Ascending aorta (tissue), 2 donors: Measurements from ENCODE around the gene CYBB. TPM values are rescaled to one million over a fixed set of nuclear protein-coding genes. Genes with fewer than 3 reads are reported as not detected.

Experiments used
- DNase-seq, 2 donors: peaks; one replicate each; pipeline ENCODE4 v3.0.0-alpha.2; 2019; ENCODE audit warnings: low spot score in 2 of 2
- H3K27ac ChIP-seq, 2 donors: fragments of 200-600 bp; sonication (generic); one replicate each; pipeline ENCODE4 v1.5.1; 2016 to 2017; ENCODE audit warnings: mild to moderate bottlenecking in 1 of 2
- H3K27me3 ChIP-seq: fragments of 200-600 bp; sonication (generic); one replicate; pipeline ENCODE4 v1.5.1; 2017
- H3K36me3 ChIP-seq, 2 donors: fragments of 200-600 bp; sonication (generic); one replicate each; pipeline ENCODE4 v1.5.1; 2016
- H3K4me1 ChIP-seq, 2 donors: fragments of 200-600 bp; sonication (generic); one replicate each; pipeline ENCODE4 v1.5.1; 2016 to 2017; ENCODE audit warnings: mild to moderate bottlenecking in 1 of 2
- H3K4me3 ChIP-seq, 2 donors: fragments of 200-600 bp; sonication (generic); one replicate each; pipeline ENCODE4 v1.5.1; 2016 to 2017; ENCODE audit warnings: mild to moderate bottlenecking in 1 of 2
- H3K9me3 ChIP-seq, 2 donors: fragments of 200-600 bp; sonication (generic); one replicate each; pipeline ENCODE4 v1.5.1; 2016
- intact Hi-C: fragments of 100-400 bp; cut with DNase I; formaldehyde crosslinking; loops from one replicate; pipeline ENCODE4 v1.15.1; 2023
- total RNA-seq: library from RNA; depleted of rRNA; stranded (reverse); fragments of >200 nt; gene quantifications from one replicate; pipeline ENCODE4 v1.1.0, GENCODE V29; 2016
- TF ChIP-seq, protein P1 (sequence below), 3 experiments: fragments of 200-600 bp in 2 of 3; fragments of 450-650 bp in 1 of 3; sonication (generic) in 2 of 3; IDR thresholded peaks; one replicate each; pipeline ENCODE4 v1.5.1; 2016 to 2019; ENCODE audit warnings: antibody characterized with exemption in 3 of 3, mild to moderate bottlenecking in 1 of 3, moderate library complexity in 1 of 3

CYBB gene
- total RNA-seq, 1 donor from 2014 or later: 19.7 TPM

DNA sequence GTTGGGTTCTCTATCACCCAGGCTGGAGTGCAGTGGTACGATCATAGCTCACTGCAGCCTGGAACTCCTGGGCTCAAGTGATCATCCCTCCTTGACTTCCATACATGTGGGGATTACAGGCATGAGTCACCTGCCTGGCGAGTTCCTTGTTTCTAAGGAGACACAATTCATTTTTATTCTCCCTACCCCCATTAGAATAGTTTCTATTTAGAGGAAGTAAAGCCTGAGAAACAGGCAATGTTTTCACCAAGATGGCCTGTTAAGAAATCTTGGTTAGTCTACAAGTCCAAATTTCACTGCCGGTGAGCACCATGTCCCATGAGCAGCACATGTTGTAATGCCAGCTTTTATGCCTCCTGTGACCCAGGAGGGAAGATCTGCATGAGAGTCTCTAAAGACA lies 5.7 kb downstream of the CYBB start:
- Histone ChIP-seq H3K27me3 (no peaks in the 10 kb centered on the region), H3K27ac (no peak overlapping the region)
- intact Hi-C loops: no loop called here

DNA sequence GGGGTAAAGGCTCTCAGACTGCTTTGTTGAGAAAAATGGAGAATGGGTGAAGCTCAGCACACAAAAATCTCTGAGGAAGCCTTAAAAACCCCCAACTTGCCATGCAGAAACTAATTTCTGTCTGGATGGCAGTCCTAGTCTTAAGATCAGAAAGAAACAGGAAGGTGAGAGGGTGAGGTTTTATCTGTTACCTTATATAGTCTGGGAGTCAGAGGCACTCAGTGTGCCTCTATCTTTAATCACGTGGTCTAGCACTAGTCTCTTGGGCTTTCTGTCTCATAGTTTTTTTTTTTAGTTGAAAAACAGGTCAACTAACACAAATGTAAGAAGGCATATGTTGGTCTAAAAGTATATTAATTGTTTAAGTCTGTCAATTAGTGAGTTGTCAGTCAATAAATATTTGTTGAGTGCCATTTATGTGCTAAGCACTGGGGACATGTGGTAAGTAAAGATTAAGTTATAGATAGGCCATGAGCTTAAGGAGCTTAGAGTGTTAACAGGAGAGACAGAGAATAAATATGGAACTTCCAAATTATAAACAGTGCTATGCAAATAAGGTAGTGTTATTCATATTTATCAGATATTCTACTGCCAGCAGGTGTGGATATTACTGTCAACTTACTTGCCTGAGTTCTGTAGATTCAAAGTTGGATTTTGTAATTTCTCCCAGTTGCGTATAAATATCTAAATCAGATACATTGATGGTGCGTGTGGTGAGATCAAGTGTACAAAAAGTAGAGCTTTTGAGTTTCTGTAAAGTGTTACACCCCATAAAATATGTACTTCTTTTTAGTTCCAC lies 7.0 kb downstream of the CYBB start:
- no peaks in the 10 kb centered on the region for H3K4me1 ChIP-seq
- H3K27me3 ChIP-seq: no peaks in the 10 kb centered on the region
- TF ChIP-seq, protein P1, sequence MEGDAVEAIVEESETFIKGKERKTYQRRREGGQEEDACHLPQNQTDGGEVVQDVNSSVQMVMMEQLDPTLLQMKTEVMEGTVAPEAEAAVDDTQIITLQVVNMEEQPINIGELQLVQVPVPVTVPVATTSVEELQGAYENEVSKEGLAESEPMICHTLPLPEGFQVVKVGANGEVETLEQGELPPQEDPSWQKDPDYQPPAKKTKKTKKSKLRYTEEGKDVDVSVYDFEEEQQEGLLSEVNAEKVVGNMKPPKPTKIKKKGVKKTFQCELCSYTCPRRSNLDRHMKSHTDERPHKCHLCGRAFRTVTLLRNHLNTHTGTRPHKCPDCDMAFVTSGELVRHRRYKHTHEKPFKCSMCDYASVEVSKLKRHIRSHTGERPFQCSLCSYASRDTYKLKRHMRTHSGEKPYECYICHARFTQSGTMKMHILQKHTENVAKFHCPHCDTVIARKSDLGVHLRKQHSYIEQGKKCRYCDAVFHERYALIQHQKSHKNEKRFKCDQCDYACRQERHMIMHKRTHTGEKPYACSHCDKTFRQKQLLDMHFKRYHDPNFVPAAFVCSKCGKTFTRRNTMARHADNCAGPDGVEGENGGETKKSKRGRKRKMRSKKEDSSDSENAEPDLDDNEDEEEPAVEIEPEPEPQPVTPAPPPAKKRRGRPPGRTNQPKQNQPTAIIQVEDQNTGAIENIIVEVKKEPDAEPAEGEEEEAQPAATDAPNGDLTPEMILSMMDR (IDR thresholded peaks at IDR 0.05): no peak
- H3K4me3 ChIP-seq: no peak overlapping the region
- H3K27ac ChIP-seq: no peak overlapping the region
- no peak for DNase-seq
- no peaks in the 10 kb centered on the region for H3K36me3 ChIP-seq
- intact Hi-C loops: no loop called here
- no peaks in the 10 kb centered on the region for H3K9me3 ChIP-seq

More for the DNA sequence above, 5.7 kb downstream of the CYBB start:
- H3K36me3 ChIP-seq: no peaks in the 10 kb centered on the region
- TF ChIP-seq, protein P1 (IDR thresholded peaks at IDR 0.05): no peak
- no peak overlapping the region for H3K4me3 ChIP-seq
- DNase-seq: no peak
- no peaks in the 10 kb centered on the region for H3K9me3 ChIP-seq
- no peaks in the 10 kb centered on the region for H3K4me1 ChIP-seq

DNA sequence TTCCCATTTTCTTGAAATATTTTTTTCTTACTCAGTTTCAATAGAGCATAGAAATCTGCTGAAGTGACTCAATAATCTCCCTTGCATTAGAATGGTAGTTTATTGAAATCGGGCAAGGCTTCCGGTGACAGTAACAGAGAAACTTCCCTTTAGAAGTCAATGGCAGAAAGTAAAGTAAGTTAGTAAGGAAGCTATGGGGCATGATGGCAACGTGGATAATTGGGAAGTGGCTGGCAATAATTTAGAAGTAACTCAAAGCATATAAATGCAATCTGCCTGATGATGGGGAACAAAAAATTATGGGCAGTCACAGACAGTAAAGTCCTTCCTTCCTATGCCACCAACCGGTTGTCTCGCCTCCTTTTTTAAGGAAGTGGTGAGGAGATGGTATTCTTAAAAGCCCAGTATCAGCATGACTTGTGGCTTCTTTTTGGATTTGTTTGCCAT lies 7.6 kb downstream of the CYBB start:
- TF ChIP-seq, protein P1 (IDR thresholded peaks at IDR 0.05): no peak

DNA sequence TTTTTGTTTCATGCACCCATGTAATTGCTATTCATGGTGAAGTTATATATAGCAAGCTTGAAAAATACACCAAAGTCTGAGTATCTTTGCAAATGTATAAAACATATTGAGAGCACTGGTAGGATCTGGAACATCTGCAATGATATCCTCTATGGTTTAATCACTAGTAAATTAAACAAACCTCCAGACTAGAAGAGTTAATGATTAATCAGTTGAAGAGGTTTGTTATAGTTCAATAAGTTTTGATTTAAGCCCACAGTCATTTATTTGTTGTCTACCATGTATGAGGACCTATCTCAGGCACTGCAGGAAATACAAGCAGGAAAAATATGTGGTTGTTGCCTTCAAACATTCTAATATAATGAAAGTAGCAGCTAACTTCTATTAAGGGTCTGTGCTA lies 16.5 kb downstream of the CYBB start:
- no peaks in the 10 kb centered on the region for H3K27me3 ChIP-seq
- intact Hi-C loops: no loop called here

More for the DNA sequence above, 7.6 kb downstream of the CYBB start:
- no peaks in the 10 kb centered on the region for H3K27me3 ChIP-seq
- no peaks in the 10 kb centered on the region for H3K9me3 ChIP-seq
- no peak overlapping the region for H3K27ac ChIP-seq
- H3K36me3 ChIP-seq: no peaks in the 10 kb centered on the region
- H3K4me3 ChIP-seq: no peak overlapping the region
- intact Hi-C loops: no loop called here
- H3K4me1 ChIP-seq: no peaks in the 10 kb centered on the region
- no peak for DNase-seq

DNA sequence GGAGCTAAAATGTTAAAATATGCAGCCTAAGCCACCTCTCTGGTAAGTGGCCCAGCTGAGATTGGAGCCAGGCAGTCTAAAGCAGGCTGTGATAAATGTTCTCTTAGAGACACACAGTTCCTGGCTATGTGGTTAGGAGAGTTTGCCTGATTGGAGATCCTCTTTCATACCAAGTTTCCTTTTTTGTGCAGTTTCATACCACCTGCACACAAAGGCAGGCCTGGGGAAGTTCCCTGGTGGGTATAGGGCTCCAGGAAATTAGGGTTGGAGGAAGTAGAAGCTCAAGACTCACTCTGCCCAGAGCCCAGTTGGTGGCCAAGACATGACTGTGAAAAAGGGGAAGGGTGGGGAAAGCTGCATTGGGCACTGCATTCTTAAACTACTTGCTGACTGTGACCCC lies 16.9 kb downstream of the CYBB start:
- Histone ChIP-seq H3K36me3 (no peaks in the 10 kb centered on the region), H3K4me3 (no peak overlapping the region), H3K9me3 (no peaks in the 10 kb centered on the region), H3K27ac (no peak overlapping the region), H3K27me3 (no peaks in the 10 kb centered on the region), H3K4me1 (no peaks in the 10 kb centered on the region)
- DNase-seq: peak in 1 of 2 donors; percentile 65
- intact Hi-C loops: no loop called here
- TF ChIP-seq, protein P1 (IDR thresholded peaks at IDR 0.05): no peak

More for the DNA sequence above, 16.5 kb downstream of the CYBB start:
- no peaks in the 10 kb centered on the region for H3K36me3 ChIP-seq
- no peak overlapping the region for H3K4me3 ChIP-seq
- H3K27ac ChIP-seq: no peak overlapping the region
- no peaks in the 10 kb centered on the region for H3K9me3 ChIP-seq
- TF ChIP-seq, protein P1 (IDR thresholded peaks at IDR 0.05): no peak
- DNase-seq: no peak
- no peaks in the 10 kb centered on the region for H3K4me1 ChIP-seq
